Upper lobe of right lung (tissue), 1 donor: ENCODE results near the gene ERG. TPM values are rescaled to one million over a fixed set of nuclear protein-coding genes. Genes with fewer than 3 reads are reported as not detected.

Experiments
- ATAC-seq: fragments of 200-7000 bp; cut with Tn5 transposase; one replicate; pipeline ENCODE4 v1.9.1; 2020; ENCODE audit warnings: mild to moderate bottlenecking, moderate library complexity
- DNase-seq: peaks from one replicate; pipeline ENCODE4 v3.0.0-alpha.2; 2020
- H3K27ac ChIP-seq: fragments of 200-600 bp; one replicate; pipeline ENCODE4 v1.8.0; 2022
- H3K27me3 ChIP-seq: fragments of 200-600 bp; one replicate; pipeline ENCODE4 v1.8.0; 2022; ENCODE audit warnings: mild to moderate bottlenecking
- H3K36me3 ChIP-seq: fragments of 200-600 bp; one replicate; pipeline ENCODE4 v1.8.0; 2022
- H3K4me1 ChIP-seq: fragments of 200-600 bp; one replicate; pipeline ENCODE4 v1.8.0; 2022
- H3K4me3 ChIP-seq: fragments of 200-600 bp; one replicate; pipeline ENCODE4 v1.8.0; 2022; ENCODE audit warnings: mild to moderate bottlenecking
- H3K9me3 ChIP-seq: fragments of 200-600 bp; one replicate; pipeline ENCODE4 v1.8.0; 2022
- CTCF ChIP-seq: fragments of 200-600 bp; IDR thresholded peaks from one replicate; pipeline ENCODE4 v1.8.0; 2022; ENCODE audit warnings: antibody characterized with exemption
- intact Hi-C: fragments of 100-400 bp; cut with DNase I; formaldehyde crosslinking; loops from one replicate; pipeline ENCODE4 v1.11.0; 2022
- total RNA-seq: library from RNA; stranded (reverse); fragmentation: NEBNext Ultra II Directional; extraction: Animal tissue kit (Norgen Biotek cat#: 25700); gene quantifications from one replicate; pipeline ENCODE4 v1.2.1, GENCODE V29; 2021
- donor health status: DM: no; HTN: yes; CAD: no; lungs with severe emphysema.

ERG gene
- total RNA-seq, 1 donor from 2014 or later, result 36.7 TPM

- TF ChIP-seq CTCF, result no peak
- intact Hi-C loops, result no loop called here
Measured at GRCh38 chr21:38330666-38331065, 167.6 kb downstream of the ERG start.

More at GRCh38 chr21:38330666-38331065, 167.6 kb downstream of the ERG start:
- no peaks in the 10 kb centered on the region for H3K9me3 ChIP-seq
- no peaks in the 10 kb centered on the region for H3K36me3 ChIP-seq
- H3K27me3 ChIP-seq, result no peaks in the 10 kb centered on the region
- peaks cover 10% of the 10 kb centered on the region for H3K4me1 ChIP-seq
- H3K4me3 ChIP-seq, result no peak overlapping the region
- no peak overlapping the region for H3K27ac ChIP-seq
- ATAC-seq, result no peak
- DNase-seq, result no peak

Other genes with a start within 250 kb of the ERG start
- 80.1 TPM for gene KCNJ15, start 241.5 kb downstream of the ERG start, total RNA-seq